CD14-positive monocyte (primary cell): ENCODE measurements around the gene HCK. TPM values are rescaled to one million over a fixed set of nuclear protein-coding genes. Genes with fewer than 3 reads are reported as not detected.
A peak's percentile ranks its signal among the peaks of the same experiment; 100 is the strongest.

ENCODE experiments used
- DNase-seq, 3 donors: peaks; one replicate each; pipeline ENCODE4 v3.0.0-alpha.2; 2011 to 2022
- H2AFZ ChIP-seq: 2 replicates; pipeline ENCODE4 v1.6.0; 2012; ENCODE audit warnings: mild to moderate bottlenecking, low read depth, low read length, inconsistent platforms; ENCODE audit not compliant: insufficient read depth, poor library complexity, severe bottlenecking
- H3K27ac ChIP-seq, 2 donors: 1 replicate in 1 of 2; 2 replicates in 1 of 2; pipeline ENCODE4 v1.5.1; 2012 to 2013; ENCODE audit warnings: low read length in 2 of 2, control low read depth in 1 of 2, inconsistent platforms in 1 of 2, low read depth in 1 of 2, mild to moderate bottlenecking in 1 of 2
- H3K27me3 ChIP-seq, 2 donors: one replicate each; pipeline versions ENCODE4 v1.6.0 to v1.6.1; 2011 to 2013; ENCODE audit warnings: low read length in 2 of 2; ENCODE audit not compliant: control insufficient read depth in 2 of 2, insufficient read depth in 2 of 2
- H3K36me3 ChIP-seq, 2 donors: replicated peaks in 1 of 2; 1 replicate in 1 of 2; 2 replicates in 1 of 2; pipeline versions ENCODE4 v1.5.1 to v1.6.1; 2012 to 2013; ENCODE audit warnings: low read length in 2 of 2, control low read depth in 1 of 2, inconsistent platforms in 1 of 2, mild to moderate bottlenecking in 1 of 2; ENCODE audit not compliant: insufficient read depth in 2 of 2, control insufficient read depth in 1 of 2
- H3K4me1 ChIP-seq, 2 donors: 1 replicate in 1 of 2; 2 replicates in 1 of 2; pipeline versions ENCODE4 v1.5.1 to v1.6.1; 2012 to 2013; ENCODE audit warnings: low read length in 2 of 2, control low read depth in 1 of 2, inconsistent platforms in 1 of 2, mild to moderate bottlenecking in 1 of 2, moderate library complexity in 1 of 2; ENCODE audit not compliant: insufficient read depth in 2 of 2, control insufficient read depth in 1 of 2
- H3K4me2 ChIP-seq: replicated peaks from 2 replicates; pipeline ENCODE3; 2012; ENCODE audit warnings: low read length, moderate library complexity, mild to moderate bottlenecking; ENCODE audit not compliant: poor library complexity, severe bottlenecking; ENCODE audit errors: extremely low read depth
- H3K4me3 ChIP-seq, 3 experiments: fragments of 200-600 bp in 1 of 3; sonication (generic) in 1 of 3; replicated peaks in 1 of 3; 1 replicate in 2 of 3; 2 replicates in 1 of 3; pipeline ENCODE4 v1.5.1; 2011 to 2013; ENCODE audit warnings: low read length in 3 of 3, mild to moderate bottlenecking in 3 of 3, control low read depth in 2 of 3, low read depth in 2 of 3, inconsistent platforms in 1 of 3, moderate library complexity in 1 of 3
- H3K79me2 ChIP-seq: 2 replicates; pipeline ENCODE4 v1.6.0; 2012; ENCODE audit warnings: mild to moderate bottlenecking, control low read depth, inconsistent platforms, low read length, moderate library complexity; ENCODE audit not compliant: insufficient read depth
- H3K9ac ChIP-seq: 2 replicates; pipeline ENCODE4 v1.6.0; 2017; ENCODE audit warnings: low read length, mild to moderate bottlenecking; ENCODE audit not compliant: insufficient read depth, poor library complexity, severe bottlenecking
- H3K9me3 ChIP-seq, 2 donors: replicated peaks in 1 of 2; 1 replicate in 1 of 2; 2 replicates in 1 of 2; pipeline versions ENCODE4 v1.5.1 to v1.6.1; 2012 to 2013; ENCODE audit warnings: low read length in 2 of 2, control low read depth in 1 of 2; ENCODE audit not compliant: control insufficient read depth in 1 of 2, insufficient read depth in 1 of 2
- H4K20me1 ChIP-seq: 2 replicates; pipeline ENCODE4 v1.6.0; 2012; ENCODE audit warnings: mild to moderate bottlenecking, low read length, control low read depth, moderate library complexity; ENCODE audit not compliant: insufficient read depth
- H3K27ac Mint-ChIP-seq, 7 donors: one replicate each; pipeline ENCODE4 v1.8.0; 2020; ENCODE audit warnings: mild to moderate bottlenecking in 7 of 7, mixed read lengths in 7 of 7, moderate library complexity in 6 of 7, inconsistent platforms in 2 of 7
- H3K27me3 Mint-ChIP-seq, 3 donors: one replicate each; pipeline ENCODE4 v1.8.0; 2021 to 2022; ENCODE audit warnings: low read depth in 3 of 3, mild to moderate bottlenecking in 3 of 3, mixed read lengths in 3 of 3, moderate library complexity in 3 of 3, inconsistent platforms in 1 of 3
- H3K36me3 Mint-ChIP-seq, 2 donors: one replicate each; pipeline ENCODE4 v1.8.0; 2020; ENCODE audit warnings: mixed read lengths in 2 of 2, inconsistent platforms in 1 of 2, mild to moderate bottlenecking in 1 of 2
- H3K4me1 Mint-ChIP-seq: one replicate; pipeline ENCODE4 v1.8.0; 2020; ENCODE audit warnings: mild to moderate bottlenecking, mixed read lengths
- H3K4me3 Mint-ChIP-seq, 2 donors: one replicate each; pipeline ENCODE4 v1.8.0; 2020; ENCODE audit warnings: mild to moderate bottlenecking in 2 of 2, mixed read lengths in 2 of 2, moderate library complexity in 1 of 2
- H3K9me3 Mint-ChIP-seq, 7 donors: one replicate each; pipeline ENCODE4 v1.8.0; 2020 to 2022; ENCODE audit warnings: mixed read lengths in 7 of 7, mild to moderate bottlenecking in 6 of 7, moderate library complexity in 6 of 7, inconsistent platforms in 2 of 7
- WGBS: methylation state at CpG from one replicate; pipeline ENCODE4 v1.1.5; 2013; ENCODE audit warnings: missing lambda C conversion rate; ENCODE audit not compliant: insufficient coverage; 5-methylcytosine and 5-hydroxymethylcytosine counted together
- intact Hi-C, 2 donors: fragments of 100-400 bp; cut with micrococcal nuclease; formaldehyde crosslinking; loops; one replicate each; pipeline versions ENCODE4 v1.15.0 to v1.15.1; 2023
- polyA plus RNA-seq, 3 donors: library from polyadenylated mRNA; depleted of rRNA in 1 of 3; unstranded in 2 of 3; stranded (reverse) in 1 of 3; fragments of 300-500 nt in 2 of 3; fragments of >200 nt in 1 of 3; fragmentation: Illumina TruSeq in 2 of 3; gene quantifications; 1 replicate in 2 of 3; 2 replicates in 1 of 3; pipeline ENCODE4 v1.2.3, GENCODE V29; 2012 to 2021
- TF ChIP-seq, protein P1 (sequence below): fragments of 200-600 bp; IDR thresholded peaks from one replicate; pipeline ENCODE4 v1.8.0; 2022; ENCODE audit warnings: antibody characterized with exemption, mild to moderate bottlenecking

The HCK gene
- polyA plus RNA-seq, 3 donors = 430 to 688 (median 526) TPM

DNA sequence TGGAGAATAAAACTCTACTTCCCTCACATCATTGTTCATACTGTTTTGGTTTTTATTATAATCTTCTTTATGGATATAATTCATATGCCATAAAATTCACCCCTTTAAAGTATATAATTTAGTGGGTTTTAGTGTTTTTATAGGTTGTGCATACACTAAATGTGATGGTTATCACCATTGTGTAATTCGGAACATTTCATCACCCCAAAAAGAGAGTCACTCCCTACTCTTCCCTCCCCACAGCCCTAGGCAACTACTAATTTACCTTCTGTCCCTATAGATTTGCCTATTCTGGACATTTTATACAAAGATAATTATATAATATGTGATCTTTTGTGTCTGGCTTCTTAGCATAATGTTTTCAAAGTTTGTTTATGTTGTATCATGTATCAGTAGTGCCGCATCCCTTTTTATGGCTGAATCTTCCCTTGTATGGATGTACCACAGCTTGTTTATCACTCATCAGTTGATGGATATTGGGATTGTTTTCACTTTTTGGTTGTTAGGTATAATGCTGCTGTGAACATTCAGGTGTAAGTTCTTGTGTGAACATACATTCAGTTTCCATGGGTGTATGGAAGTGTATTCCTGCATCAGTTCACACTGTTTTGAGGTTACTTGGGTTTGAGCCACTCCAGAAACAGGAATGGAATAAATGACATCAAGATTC, 61.7 kb downstream of the HCK start:
- H3K27ac ChIP-seq = peak overlapping the region; percentile 91 to 99
- peak; percentile 58 to 78 (median 75) for DNase-seq
- Mint-ChIP-seq H3K9me3 (no peaks in the 10 kb centered on the region), H3K27ac (peak overlapping the region; percentile 99 to 100 (median 100)), H3K27me3 (peaks cover 0 to 2% (median 0%) of the 10 kb centered on the region in 3 donors), H3K36me3 (peaks cover 20 to 32% of the 10 kb centered on the region in 2 donors), H3K4me1 (peaks cover 77% of the 10 kb centered on the region), H3K4me3 (peak overlapping the region in 1 of 2 donors; percentile 42)
- H3K27me3 ChIP-seq = no peaks in the 10 kb centered on the region
- peaks cover 5 to 11% of the 10 kb centered on the region in 2 donors for H3K36me3 ChIP-seq
- TF ChIP-seq, protein P1, sequence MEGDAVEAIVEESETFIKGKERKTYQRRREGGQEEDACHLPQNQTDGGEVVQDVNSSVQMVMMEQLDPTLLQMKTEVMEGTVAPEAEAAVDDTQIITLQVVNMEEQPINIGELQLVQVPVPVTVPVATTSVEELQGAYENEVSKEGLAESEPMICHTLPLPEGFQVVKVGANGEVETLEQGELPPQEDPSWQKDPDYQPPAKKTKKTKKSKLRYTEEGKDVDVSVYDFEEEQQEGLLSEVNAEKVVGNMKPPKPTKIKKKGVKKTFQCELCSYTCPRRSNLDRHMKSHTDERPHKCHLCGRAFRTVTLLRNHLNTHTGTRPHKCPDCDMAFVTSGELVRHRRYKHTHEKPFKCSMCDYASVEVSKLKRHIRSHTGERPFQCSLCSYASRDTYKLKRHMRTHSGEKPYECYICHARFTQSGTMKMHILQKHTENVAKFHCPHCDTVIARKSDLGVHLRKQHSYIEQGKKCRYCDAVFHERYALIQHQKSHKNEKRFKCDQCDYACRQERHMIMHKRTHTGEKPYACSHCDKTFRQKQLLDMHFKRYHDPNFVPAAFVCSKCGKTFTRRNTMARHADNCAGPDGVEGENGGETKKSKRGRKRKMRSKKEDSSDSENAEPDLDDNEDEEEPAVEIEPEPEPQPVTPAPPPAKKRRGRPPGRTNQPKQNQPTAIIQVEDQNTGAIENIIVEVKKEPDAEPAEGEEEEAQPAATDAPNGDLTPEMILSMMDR = no peak
- H3K4me1 ChIP-seq = peaks cover 80 to 84% of the 10 kb centered on the region in 2 donors
- peaks cover 73% of the 10 kb centered on the region for H3K79me2 ChIP-seq
- peak overlapping the region; percentile 92 for H3K4me2 ChIP-seq
- H3K9ac ChIP-seq = peak overlapping the region; percentile 67
- H3K4me3 ChIP-seq = peak overlapping the region in 1 of 3 experiments; percentile 98
- no peak overlapping the region for H2AFZ ChIP-seq
- WGBS = 100% methylated on average over 1 of the region's 2 CpGs
- H4K20me1 ChIP-seq = no peaks in the 10 kb centered on the region
- no peaks in the 10 kb centered on the region for H3K9me3 ChIP-seq
- intact Hi-C loops = loop anchor here (2.0 to 10.0 kb wide), 6 partner anchors 41 to 509 kb away; partner anchors contain the start of genes PLAGL2 (in 2 of the 2), POFUT1 (in 2 of the 2), ASXL1 (in 1 of the 2) and ID1 (in 1 of the 2)

DNA sequence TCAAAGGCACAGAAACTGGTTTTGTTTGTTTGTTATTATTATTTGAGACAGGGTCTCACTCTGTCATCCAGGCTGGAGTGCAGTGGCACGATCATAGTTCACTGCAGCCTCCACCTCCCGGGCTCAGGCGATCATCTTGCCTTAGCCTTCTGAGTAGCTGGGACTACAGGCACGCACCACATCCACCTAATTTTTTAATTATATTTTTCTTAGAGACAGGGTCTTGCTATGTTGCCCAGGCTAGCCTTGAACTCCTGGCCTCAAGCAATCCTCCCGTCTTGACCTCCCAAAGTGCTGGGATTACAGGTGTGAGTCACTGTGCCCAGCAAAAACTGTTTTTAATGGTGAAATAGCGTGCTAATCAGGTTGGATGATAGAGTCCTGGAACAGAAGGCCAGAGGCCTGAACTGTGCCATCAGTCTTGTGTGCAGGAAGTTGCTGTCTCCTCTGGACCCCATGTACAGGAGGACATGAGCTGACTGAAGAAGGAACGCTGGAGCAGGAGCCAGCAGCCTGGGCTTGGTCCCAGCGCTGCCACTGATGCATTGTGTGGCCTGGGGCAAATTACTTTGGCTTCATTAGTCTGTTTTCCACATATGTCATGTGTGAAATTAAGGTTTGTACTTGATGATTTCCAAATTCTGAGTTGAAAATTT, 62.4 kb downstream of the HCK start:
- intact Hi-C loops = loop anchor here (5.0 to 10.0 kb wide), 5 partner anchors 43 to 510 kb away; partner anchors contain the start of genes PLAGL2 (in 2 of the 2), POFUT1 (in 2 of the 2), ASXL1 (in 1 of the 2) and ID1 (in 1 of the 2)
- Mint-ChIP-seq H3K27ac (peak overlapping the region; percentile 89 to 100 (median 100)), H3K9me3 (no peaks in the 10 kb centered on the region), H3K4me1 (peaks cover 77% of the 10 kb centered on the region), H3K27me3 (peaks cover 0 to 2% (median 0%) of the 10 kb centered on the region in 3 donors), H3K36me3 (peaks cover 20 to 34% of the 10 kb centered on the region in 2 donors), H3K4me3 (no peak overlapping the region)
- Histone ChIP-seq H4K20me1 (no peaks in the 10 kb centered on the region), H3K9ac (no peak overlapping the region), H3K27me3 (no peaks in the 10 kb centered on the region), H3K79me2 (peaks cover 80% of the 10 kb centered on the region), H3K4me1 (peaks cover 80 to 84% of the 10 kb centered on the region in 2 donors), H3K36me3 (peaks cover 5 to 11% of the 10 kb centered on the region in 2 donors), H3K27ac (peak overlapping the region; percentile 55 to 99), H2AFZ (no peak overlapping the region), H3K4me2 (peak overlapping the region; percentile 92), H3K9me3 (no peaks in the 10 kb centered on the region), H3K4me3 (peak overlapping the region in 1 of 3 experiments; percentile 98)
- DNase-seq = no peak
- WGBS = 94% methylated on average over 4 of the region's 8 CpGs
- TF ChIP-seq, protein P1 = no peak
